T-helper 1 cell treated with Interleukin-12 subunit alpha and Interleukin-12 subunit beta and Interleukin-4 antibody, amounts not matched to agents 30 ng/mL and 1 ng/mL, for 36 hours (primary cell): ENCODE measurements around the gene SPG7. TPM values are rescaled to one million over a fixed set of nuclear protein-coding genes. Genes with fewer than 3 reads are reported as not detected.
"Not testable (repeated sequence)": the region's sequence is repeated elsewhere in the genome, so short reads cannot be mapped to it uniquely, and the experiment has no call there.

Source experiments
- intact Hi-C: fragments of 100-400 bp; cut with micrococcal nuclease; formaldehyde crosslinking; loops from one replicate; pipeline ENCODE4 v1.15.1; 2024
- total RNA-seq: library from RNA; stranded (reverse); gene quantifications from 2 replicates; pipeline ENCODE4 v1.2.3, GENCODE V29; 2022

The SPG7 gene
- total RNA-seq, 1 donor from 2014 or later = 126 TPM

DNA sequence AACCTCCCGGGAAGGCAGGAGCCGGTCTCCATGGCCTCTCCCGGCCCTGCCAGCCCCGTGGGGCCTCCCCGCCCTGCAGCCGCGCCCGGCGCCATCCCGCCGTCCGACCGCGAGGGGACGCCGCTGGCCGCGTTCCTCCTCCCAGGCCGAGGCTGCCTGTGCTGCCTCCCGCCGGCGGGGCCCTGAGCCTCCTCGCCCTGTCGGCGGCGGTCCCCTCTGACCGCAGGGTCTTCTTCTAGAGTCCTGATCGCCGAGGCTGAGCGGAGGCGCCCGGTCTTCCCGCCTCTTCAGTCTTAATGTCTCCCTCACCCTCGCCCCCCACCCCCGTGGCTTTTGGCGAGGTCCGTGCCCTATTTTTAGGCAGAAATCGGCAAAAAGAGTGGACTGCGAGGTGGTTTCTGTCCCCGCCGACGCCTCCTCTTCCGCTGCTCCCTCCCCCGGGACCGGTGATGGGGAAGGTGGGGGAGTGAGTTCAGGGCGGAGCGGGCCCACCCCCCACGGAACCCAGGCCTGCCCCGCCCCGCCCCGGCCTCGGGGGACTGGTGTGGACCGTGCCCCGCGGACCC is 66.6 kb downstream of the SPG7 start:
- intact Hi-C loops = loop anchor here (1.0 to 2.0 kb wide), 2 partner anchors 66 to 93 kb away; no protein-coding TSS in a partner anchor

GRCh38 chr16:89575247-89576152 is 67.3 kb downstream of the SPG7 start, which contains the start of gene CPNE7:
Gene CPNE7 (plus strand): TSS chr16:89575758. CDS start chr16:89575898, 140 bp downstream.
- intact Hi-C loops = loop anchor here (2.0 kb wide), 1 partner anchor 65 kb away; no protein-coding TSS in a partner anchor

- intact Hi-C loops = no loop called here
Observed at GRCh38 chr16:89576153-89577054, 68.2 kb downstream of the SPG7 start.

GRCh38 chr16:89577055-89577759 is 69.0 kb downstream of the SPG7 start:
- intact Hi-C loops = no loop called here

DNA sequence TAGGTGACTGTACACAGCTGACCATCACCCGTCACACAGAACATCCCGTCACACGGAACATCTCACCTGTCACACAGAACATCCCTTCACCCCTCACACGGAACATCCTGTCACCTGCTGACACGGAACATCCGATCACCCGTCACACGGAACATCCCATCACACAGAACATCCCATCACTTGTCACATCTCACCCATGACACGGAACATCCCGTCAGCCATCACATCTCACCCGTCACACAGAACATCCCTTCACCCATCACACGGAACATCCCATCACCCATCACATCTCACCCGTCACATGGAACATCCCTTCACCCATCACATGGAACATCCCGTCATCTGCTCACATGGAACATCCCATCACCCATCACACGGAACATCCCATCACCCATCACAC is 71.1 kb downstream of the SPG7 start:
- intact Hi-C loops = no loop called here

GRCh38 chr16:89581045-89581695 is 73.0 kb downstream of the SPG7 start:
- intact Hi-C loops = no loop called here

DNA sequence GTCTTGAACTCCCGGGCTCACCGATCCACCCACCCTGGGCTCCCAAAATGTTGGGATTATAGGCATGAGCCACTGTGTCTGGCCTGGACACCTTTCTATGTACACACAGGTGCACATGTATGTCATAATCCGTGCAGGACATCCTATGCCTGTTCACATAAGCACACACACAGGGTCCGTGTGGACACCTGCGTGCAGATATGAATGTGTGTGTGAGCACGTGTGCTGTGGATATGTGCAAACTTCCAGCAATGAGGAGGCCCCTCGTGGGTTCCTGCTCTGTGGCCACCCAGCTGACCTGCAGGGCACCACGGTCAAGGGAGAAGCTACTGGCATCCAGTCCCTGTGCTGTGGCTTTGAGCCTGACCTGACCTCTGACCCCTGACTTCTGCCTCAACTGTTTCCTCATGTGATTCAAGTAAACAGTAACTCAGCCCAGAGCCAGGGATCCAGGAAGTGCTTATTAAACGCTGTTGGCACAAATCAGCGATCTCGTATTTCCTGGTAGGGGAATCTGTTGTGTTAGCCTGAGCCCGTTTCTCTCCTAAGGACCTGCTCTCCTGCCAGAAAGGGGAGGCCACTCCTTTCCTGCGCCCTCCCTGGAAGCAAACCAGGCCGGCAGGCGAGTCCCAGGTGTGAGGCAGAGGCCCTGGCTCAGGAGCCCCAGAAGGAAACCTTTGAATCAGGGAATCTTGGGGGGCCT is 73.8 kb downstream of the SPG7 start:
- intact Hi-C loops = no loop called here

DNA sequence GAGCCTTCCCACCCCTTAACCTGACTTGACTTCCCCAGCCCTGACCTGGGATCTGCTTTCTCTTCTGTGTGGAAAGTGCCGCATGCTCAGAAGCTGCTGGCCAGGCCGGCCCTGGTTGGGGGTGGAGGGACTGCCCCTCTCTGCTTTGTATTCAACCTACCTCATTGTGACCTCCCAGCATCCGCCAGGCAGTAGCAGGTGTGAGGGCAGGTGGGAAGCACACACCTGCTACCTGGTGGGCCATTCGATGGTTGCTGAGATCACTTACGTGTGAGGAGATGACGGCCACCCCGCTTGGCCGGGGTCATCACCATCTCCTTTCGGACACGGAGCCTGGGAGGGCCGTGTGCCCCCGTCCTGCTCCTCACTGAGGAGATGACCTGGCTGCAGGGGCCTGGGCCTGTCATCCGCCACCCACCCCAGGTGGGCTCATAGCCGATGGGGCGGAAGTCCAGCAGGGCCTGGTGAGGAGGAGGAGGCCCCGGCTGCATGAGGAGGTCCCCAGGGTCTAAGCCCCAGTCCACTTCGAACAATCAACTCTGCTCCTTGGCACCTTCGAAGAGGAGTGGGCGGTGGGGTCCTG is 74.5 kb downstream of the SPG7 start:
- intact Hi-C loops = no loop called here

DNA sequence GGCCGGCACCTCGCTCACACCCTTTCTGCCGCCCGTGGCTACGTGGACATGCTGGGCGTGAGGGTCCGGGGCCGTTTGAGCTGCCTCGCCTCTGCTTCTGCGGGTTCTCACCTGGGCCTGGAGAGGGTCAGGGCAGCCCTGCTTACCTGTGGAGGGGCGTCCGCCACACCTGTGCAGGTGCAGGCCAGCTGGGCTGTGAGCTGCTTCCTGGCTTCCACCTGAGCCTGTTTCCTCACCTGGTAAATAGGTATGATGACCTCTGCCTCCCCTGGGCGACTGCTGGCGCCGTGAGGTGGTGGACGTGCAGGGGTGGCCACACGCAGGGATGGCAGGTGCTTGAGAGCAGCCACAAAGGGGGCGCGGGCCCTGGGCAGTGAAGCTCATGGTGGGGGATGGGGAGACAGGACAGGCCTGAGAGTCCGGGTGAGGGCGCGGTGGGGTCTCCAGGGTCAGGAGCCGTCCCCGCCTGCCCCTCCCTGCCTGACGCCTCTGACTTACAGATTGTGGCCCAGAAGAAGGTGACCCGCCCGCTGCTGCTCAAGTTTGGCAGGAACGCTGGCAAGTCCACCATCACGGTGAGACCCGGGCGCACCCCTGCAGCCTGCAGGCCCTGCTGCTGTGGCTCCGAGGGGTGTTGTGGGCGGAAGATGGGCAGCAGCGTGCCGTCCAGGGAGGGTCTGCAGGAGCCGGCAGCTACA is 75.1 kb downstream of the SPG7 start:
- intact Hi-C loops = no loop called here

- intact Hi-C loops = no loop called here
Observed at GRCh38 chr16:89583895-89584644, 75.9 kb downstream of the SPG7 start.

DNA sequence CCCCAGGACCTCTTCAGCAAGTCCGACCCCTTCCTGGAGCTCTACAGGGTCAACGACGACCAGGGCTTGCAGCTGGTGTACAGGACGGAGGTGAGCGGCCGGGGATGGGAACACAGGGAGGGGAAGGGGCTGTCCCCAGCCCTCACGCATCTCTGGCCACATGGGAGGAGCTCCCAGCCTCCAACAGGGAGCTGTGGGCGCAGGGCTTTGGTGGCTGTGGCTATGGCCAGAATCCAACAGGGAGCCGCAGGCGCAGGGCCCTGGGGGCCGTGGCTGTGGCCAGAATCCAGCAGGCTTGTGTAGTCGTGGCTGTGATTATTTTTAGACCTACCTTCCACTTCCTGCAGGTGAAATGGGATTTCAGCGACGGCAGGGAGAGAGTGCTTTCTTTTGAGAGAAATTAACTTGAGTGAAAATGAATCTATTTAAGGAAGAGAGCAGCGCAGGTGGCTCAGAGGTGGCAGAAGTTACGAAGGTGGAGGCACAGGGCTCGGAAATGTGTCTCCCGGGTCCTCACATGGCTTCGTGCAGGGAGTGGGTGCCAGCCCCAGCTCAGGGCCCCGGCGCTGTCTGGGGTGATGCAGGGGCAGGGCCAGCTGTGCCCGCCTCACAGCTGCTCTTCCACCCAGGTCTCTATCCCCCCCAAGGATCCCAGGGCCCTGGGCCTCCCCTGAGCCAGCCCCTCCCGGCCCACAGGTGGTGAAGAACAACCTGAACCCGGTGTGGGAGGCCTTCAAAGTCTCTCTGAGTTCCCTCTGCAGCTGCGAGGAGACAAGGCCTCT is 76.8 kb downstream of the SPG7 start:
- intact Hi-C loops = no loop called here

DNA sequence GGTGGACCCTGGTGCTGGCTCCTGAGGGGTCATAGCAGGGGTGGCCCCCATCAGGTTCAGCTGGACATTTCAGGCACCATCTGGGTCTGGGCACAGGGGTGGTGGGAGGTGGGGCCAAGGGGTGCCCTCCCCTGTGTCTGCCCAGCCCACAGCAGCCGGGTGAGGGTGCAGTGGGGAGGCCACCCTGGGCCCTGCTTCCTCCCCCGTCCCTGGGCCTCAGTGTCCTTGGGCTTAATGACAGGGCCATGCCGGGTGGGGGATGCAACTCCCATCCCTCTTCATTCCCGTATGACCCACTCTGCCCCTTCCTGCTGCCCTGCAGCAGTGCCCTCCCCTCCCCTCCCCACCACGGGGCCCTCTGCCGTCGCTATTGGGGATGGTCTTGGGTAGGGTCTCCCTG is 78.0 kb downstream of the SPG7 start:
- intact Hi-C loops = no loop called here

- intact Hi-C loops = no loop called here
Observed at GRCh38 chr16:89586853-89587252, 78.7 kb downstream of the SPG7 start.

DNA sequence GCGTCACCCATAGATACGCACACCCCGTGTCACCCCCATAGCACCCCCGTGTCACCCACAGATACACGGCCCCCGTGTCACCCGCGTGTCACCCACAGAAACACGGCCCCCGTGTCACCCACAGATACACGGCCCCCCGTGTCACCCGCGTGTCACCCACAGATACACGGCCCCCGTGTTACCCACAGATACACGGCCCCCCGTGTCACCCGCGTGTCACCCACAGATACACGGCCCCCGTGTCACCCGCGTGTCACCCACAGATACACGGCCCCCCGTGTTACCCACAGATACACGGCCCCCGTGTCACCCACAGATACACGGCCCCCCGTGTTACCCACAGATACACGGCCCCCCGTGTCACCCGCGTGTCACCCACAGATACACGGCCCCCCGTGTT is 79.5 kb downstream of the SPG7 start:
- intact Hi-C loops = not testable (repeated sequence)

DNA sequence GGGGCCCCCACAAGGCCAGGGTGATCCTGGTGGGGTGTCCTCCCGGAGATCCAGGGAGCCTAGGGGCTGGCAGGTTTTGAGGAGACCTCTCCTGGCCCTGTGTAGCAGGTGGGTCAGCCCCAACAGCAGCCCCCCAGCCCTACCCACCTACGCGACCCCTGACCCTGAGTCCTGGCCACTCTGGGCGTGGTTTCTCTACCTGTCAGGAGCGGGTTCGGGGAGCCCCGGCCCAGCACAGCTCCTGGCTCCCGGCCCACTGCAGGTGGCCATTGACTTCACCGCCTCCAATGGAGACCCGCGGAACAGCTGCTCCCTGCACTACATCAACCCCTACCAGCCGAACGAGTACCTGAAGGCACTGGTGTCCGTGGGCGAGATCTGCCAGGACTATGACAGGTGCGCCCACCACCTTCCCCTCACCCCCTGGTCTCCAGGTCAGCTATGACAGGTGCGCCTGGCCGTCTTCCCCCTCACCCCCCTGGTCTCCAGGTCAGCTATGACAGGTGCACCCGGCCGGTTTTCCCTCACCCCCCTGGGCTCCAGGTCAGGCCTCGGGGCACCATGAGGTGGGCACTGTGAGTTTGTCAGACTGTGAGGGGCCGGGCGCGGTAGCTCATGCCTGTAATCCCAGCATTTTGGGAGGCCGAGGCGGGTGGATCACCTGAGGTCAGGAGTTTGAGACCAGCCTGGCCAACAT is 80.4 kb downstream of the SPG7 start:
- intact Hi-C loops = no loop called here

- intact Hi-C loops = no loop called here
Observed at GRCh38 chr16:89589241-89589926, 81.2 kb downstream of the SPG7 start.
